ENCODE data around the gene SPTLC3. TPM values are rescaled to one million over a fixed set of nuclear protein-coding genes. Genes with fewer than 3 reads are reported as not detected.

The SPTLC3 gene
- polyA plus RNA-seq, 1 of the 3 experiments (the other 2 are of a cell fraction) = 0.02 TPM

DNA sequence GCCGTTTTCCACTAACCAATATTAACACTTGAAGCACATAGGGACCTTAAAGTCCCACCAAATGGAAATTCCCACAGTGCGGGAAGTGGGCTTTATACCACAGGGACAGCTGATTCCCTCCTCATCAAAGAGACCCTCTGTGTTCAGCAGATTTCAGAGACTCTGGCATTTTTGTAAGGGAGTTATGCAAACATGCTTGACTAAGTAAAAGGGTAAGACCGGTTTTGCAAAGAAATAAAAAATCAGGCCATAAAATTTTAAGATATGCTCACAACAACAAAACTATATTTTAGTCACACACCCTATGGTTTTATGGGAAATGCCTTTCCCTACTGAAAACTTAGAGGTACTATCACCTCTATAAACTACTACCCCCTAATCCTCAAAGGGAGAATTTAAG, 45.4 kb upstream of the SPTLC3 start:
- Histone ChIP-seq H3K9me3 (peaks cover 5% of the 10 kb centered on the region; the same call in 1 of the 2 replicates), H2AFZ (ENCODE audit: low read depth) (no peak overlapping the region), H3K27ac (ENCODE audit: low read depth in 2 of 2, low read length in 1 of 2) (no peak overlapping the region), H4K20me1 (ENCODE audit: insufficient read depth) (no peaks in the 10 kb centered on the region), H3K9me2 (no peaks in the 10 kb centered on the region), H3K4me1 (ENCODE audit: control insufficient read depth in 1 of 2, insufficient read depth in 2 of 2, low read depth in 1 of 2, low read length in 1 of 2) (no peaks in the 10 kb centered on the region), H3K9ac (no peak overlapping the region), H3K4me2 (no peak overlapping the region), H3K27me3 (ENCODE audit: insufficient read depth) (no peaks in the 10 kb centered on the region), H3K36me3 (replicated peaks in 1 of 2; ENCODE audit: control insufficient read depth in 1 of 2, insufficient read depth in 2 of 2, low read length in 1 of 2) (no peaks in the 10 kb centered on the region), H3F3A (replicated peaks; ENCODE audit: insufficient read depth) (no peaks in the 10 kb centered on the region), H3K4me3 (ENCODE audit: low read depth in 2 of 2, low read length in 1 of 2) (no peak overlapping the region), H3K79me2 (ENCODE audit: insufficient read depth) (no peaks in the 10 kb centered on the region)
- TF ChIP-seq TCF12 (IDR thresholded peaks at IDR 0.05) (no peak), RCOR1 (IDR thresholded peaks at IDR 0.05; ENCODE audit: low read length) (no peak), RFX5 (IDR thresholded peaks at IDR 0.05; ENCODE audit: low read length) (no peak), TAF1 (IDR thresholded peaks at IDR 0.05; ENCODE audit: borderline replicate concordance, low read depth, low read length) (no peak), CTCF (IDR thresholded peaks at IDR 0.05) (no peak), MXI1 (IDR thresholded peaks at IDR 0.05; ENCODE audit: low read depth, low read length) (no peak), NRF1 (IDR thresholded peaks at IDR 0.05; ENCODE audit: low read depth, low read length) (no peak), POLR2AphosphoS5 (IDR thresholded peaks at IDR 0.05; ENCODE audit: low read depth, low read length) (no peak), GABPA (IDR thresholded peaks at IDR 0.05; ENCODE audit: low read depth) (no peak), FOXJ3 (CRISPR knock-in tag; IDR thresholded peaks at IDR 0.05) (no peak), EP300 (IDR thresholded peaks at IDR 0.05; ENCODE audit: borderline replicate concordance in 1 of 2, low read depth in 1 of 2, low read length in 1 of 2) (no peak), CHD2 (IDR thresholded peaks at IDR 0.05; ENCODE audit: low read length, partially characterized antibody) (no peak), FOXM1 (IDR thresholded peaks at IDR 0.05; ENCODE audit: low read depth) (no peak), ELF1 (IDR thresholded peaks at IDR 0.05) (no peak), MEF2A (IDR thresholded peaks at IDR 0.05; ENCODE audit: borderline replicate concordance, low read depth) (no peak), GATA2 (CRISPR knock-in tag; IDR thresholded peaks at IDR 0.05) (no peak), PBX3 (IDR thresholded peaks at IDR 0.05) (no peak)
- TF ChIP-seq, protein P1, sequence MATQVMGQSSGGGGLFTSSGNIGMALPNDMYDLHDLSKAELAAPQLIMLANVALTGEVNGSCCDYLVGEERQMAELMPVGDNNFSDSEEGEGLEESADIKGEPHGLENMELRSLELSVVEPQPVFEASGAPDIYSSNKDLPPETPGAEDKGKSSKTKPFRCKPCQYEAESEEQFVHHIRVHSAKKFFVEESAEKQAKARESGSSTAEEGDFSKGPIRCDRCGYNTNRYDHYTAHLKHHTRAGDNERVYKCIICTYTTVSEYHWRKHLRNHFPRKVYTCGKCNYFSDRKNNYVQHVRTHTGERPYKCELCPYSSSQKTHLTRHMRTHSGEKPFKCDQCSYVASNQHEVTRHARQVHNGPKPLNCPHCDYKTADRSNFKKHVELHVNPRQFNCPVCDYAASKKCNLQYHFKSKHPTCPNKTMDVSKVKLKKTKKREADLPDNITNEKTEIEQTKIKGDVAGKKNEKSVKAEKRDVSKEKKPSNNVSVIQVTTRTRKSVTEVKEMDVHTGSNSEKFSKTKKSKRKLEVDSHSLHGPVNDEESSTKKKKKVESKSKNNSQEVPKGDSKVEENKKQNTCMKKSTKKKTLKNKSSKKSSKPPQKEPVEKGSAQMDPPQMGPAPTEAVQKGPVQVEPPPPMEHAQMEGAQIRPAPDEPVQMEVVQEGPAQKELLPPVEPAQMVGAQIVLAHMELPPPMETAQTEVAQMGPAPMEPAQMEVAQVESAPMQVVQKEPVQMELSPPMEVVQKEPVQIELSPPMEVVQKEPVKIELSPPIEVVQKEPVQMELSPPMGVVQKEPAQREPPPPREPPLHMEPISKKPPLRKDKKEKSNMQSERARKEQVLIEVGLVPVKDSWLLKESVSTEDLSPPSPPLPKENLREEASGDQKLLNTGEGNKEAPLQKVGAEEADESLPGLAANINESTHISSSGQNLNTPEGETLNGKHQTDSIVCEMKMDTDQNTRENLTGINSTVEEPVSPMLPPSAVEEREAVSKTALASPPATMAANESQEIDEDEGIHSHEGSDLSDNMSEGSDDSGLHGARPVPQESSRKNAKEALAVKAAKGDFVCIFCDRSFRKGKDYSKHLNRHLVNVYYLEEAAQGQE (IDR thresholded peaks at IDR 0.05; ENCODE audit: low read depth, low read length) = no peak
- TF ChIP-seq, protein P2, sequence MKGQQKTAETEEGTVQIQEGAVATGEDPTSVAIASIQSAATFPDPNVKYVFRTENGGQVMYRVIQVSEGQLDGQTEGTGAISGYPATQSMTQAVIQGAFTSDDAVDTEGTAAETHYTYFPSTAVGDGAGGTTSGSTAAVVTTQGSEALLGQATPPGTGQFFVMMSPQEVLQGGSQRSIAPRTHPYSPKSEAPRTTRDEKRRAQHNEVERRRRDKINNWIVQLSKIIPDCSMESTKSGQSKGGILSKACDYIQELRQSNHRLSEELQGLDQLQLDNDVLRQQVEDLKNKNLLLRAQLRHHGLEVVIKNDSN (IDR thresholded peaks at IDR 0.05; ENCODE audit: borderline replicate concordance, low read depth) = no peak
- CTCF ChIA-PET = interaction anchor here (1.1 to 5.7 kb wide), 3 partner anchors 7 to 39 kb away, joined by 3 to 47 read pairs (median 3); no protein-coding TSS in a partner anchor
- POLR2A ChIA-PET = no interaction called here
- 27% methylated on average over 3 of the region's 3 CpGs for WGBS (ENCODE audit: low lambda C conversion rate)
- no peak for DNase-seq

Data from SK-N-SH (cell line).